HG02642 (cell line): ENCODE data around the gene ARSH.
A peak's percentile ranks its signal among the peaks of the same experiment; 100 is the strongest.
"Not testable (repeated sequence)": the region's sequence is repeated elsewhere in the genome, so short reads cannot be mapped to it uniquely, and the experiment has no call there.

ENCODE experiments used
- ATAC-seq: cut with Tn5 transposase; IDR thresholded peaks from one replicate; pipeline ENCODE4 v1.9.1; 2021; ENCODE audit warnings: mild to moderate bottlenecking; ENCODE audit not compliant: unreplicated experiment, poor library complexity

Gene ARSH

GRCh38 chrX:3006495-3006894 lies at the start of gene ARSH:
TSS of gene ARSH (plus strand) at chrX:3006546. CDS start at chrX:3006613, 67 bp downstream.
- no peak for ATAC-seq

DNA sequence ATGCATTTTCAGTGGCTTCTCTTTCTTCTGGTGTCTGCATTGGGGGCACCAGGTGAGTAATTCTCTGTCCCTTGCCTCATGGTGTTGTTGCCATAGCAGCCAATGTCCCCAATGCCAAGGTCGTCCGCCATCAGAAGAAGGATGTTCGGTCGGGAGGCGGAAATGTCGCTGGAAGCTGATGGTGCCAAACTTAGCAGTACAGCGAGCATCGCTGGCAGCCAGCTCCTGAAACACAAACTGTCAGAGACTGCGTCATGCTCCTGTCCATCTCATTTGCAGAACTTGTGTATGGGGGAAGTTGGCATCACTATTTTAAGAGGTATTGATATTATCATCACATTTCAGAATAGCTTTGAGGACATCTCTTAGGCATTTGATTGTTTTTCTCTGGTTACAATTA lies 48.1 kb upstream of the ARSH start:
- ATAC-seq = no peak

DNA sequence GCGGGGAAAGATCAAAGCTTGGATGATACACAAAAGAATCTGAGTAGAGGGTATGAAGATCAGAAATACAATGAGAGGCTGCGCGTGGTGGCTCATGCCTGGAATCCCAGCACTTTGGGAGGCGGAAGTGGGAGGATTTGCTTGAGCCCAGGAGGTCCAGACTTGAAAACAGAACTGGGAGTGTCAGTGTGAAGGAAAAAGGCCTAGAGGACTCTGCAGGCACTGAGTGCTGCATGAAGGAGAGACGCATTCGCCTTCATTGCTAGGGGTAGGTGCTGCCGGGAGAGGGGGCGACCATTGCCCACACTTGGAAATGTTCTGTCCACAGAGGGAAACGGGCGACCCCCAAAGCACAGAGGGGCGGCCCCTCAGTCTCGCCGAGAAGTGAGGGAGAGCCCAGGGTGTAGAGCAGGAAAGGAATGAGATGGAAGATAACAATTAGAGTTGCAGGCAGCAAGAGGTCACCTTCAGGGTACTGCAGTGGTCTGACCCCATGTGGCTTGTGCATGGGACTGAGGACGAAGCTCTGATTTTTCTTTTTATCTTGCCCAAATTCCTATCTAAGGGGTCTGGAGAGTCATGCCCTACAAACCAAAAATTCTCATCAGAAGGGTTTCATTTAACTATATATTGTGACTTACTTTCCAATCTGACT lies 45.4 kb upstream of the ARSH start:
- no peak for ATAC-seq

- no peak for ATAC-seq
Observed at GRCh38 chrX:2962381-2962780, 44.0 kb upstream of the ARSH start.

- ATAC-seq = not testable (repeated sequence)
Observed at GRCh38 chrX:2963449-2963848, 42.9 kb upstream of the ARSH start.

GRCh38 chrX:2963992-2964794 lies 42.2 kb upstream of the ARSH start:
- not testable (repeated sequence) for ATAC-seq

GRCh38 chrX:2965965-2966364 lies 40.4 kb upstream of the ARSH start:
- peak; percentile 64 for ATAC-seq

- ATAC-seq = no peak
Observed at GRCh38 chrX:2967012-2967411, 39.3 kb upstream of the ARSH start.

DNA sequence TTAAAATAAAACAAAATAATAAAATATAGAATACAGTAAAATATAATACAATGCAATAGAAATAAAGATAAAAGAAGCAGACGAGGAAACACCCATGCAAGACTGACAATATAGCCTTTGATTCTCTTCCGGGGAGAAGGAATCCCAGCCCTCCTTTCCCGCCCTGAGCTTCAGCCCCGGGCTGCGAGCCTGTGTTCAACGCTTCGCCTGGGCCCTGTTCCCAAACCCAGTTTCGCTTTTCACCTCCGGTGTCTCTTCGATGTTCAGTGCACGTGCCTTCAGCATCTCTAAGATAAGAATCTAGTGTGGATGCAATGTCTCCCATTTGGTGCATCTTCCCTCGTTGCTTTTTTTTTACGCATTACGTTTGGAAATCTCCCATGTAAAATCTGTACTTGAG lies 38.8 kb upstream of the ARSH start:
- no peak for ATAC-seq

DNA sequence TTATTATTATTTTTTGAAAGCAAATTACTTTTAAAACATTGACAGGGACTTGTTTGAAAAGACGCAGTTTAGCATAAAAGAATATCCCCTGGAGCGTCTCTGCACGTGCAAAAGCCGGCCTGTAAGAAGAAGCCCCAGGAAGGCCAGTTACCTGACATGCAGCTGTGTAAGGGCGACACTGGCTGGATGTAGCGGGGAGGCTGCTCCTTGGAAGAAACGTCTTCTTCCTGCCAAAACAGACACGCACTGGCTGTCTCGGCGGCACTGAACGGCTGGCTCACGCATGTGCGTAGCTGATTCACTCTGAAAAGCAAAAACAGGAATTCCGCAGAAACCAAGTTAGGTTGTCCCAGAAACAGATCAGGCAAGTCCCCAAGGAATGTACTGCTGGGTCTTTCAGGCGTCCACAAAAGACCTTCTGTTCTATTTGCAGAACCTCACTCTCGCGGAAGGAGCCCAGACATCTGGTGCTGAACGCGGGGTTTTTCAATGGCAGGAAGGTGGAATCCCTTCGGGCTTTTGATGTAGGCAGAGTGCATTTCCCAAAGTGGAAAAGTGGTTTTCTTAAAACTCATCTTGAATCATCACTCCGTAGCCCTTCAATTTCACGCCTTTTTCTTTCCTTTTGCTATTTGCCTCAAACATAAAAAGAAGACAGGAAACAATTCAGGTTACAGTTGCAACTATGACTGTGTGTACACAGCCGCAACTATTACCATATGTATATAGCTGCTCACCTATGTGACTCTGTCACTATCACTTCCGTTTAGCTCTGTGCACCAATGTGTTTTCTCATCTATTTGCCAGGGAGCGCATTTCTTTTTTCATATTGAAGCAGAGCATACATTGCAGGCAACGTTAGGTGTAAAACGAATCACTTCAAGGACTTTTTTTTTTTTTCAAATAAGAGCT lies 38.1 kb upstream of the ARSH start:
- no peak for ATAC-seq

GRCh38 chrX:2969021-2969420 lies 37.3 kb upstream of the ARSH start:
- ATAC-seq = no peak

GRCh38 chrX:2972391-2972790 lies 34.0 kb upstream of the ARSH start:
- no peak for ATAC-seq

DNA sequence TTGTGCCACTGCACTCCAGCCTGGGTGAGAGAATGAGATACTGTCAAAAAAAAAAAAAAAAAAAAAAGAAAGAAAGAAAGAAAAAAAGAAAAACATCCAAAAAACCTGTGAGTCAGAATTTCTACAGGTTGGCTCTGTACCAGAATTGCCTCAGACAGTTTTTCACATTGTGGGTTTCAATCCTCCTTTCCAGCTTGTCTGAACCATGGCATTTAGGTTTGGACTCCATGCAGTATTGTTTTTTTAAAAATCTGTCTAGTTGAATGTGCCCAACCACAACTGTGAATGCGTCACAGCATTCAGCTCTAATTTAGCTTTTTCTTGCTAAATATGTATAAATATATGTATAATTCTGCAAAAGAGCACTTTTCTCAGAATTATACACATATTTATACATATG lies 31.4 kb upstream of the ARSH start:
- ATAC-seq = no peak

- ATAC-seq = not testable (repeated sequence)
Observed at GRCh38 chrX:2978639-2979038, 27.7 kb upstream of the ARSH start.

- ATAC-seq = no peak
Observed at GRCh38 chrX:2984342-2984741, 22.0 kb upstream of the ARSH start.

DNA sequence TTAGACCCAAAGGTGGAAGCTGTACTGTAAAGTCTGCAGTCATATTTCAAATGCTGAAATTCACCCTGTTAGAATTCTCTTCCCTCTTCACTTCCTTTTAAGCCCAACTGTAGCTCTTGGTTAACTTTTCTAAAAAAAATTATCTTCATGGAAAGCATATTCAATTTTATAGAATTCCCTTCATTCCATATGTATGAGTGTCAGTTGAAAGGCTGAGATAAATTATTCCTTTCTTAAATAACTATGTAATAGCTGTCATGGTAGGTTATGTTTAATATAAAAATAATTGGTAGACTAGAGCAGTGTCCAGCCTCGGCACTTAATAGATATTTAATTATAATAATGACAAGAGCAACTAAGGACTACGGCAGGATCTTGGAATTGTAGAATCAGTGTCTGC lies 16.8 kb upstream of the ARSH start:
- no peak for ATAC-seq

DNA sequence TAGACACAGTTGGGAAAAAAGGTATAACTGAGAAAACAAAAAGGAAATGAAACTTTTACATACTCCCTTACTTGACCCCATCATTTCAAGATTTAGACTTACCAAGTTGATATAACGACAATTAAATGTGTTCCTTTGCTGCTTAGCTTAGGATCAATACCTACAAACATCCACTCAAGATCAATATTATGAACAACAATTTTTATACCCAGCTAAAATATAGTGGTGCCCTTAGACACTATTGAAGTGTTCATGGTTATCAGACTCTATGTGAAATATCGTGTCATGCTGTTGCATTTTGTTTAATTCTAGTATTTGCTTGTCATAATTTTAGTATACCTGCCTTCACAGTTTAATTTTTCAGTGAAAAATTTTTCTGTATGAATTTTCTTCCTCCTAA lies 4.2 kb downstream of the ARSH start:
- ATAC-seq = no peak

DNA sequence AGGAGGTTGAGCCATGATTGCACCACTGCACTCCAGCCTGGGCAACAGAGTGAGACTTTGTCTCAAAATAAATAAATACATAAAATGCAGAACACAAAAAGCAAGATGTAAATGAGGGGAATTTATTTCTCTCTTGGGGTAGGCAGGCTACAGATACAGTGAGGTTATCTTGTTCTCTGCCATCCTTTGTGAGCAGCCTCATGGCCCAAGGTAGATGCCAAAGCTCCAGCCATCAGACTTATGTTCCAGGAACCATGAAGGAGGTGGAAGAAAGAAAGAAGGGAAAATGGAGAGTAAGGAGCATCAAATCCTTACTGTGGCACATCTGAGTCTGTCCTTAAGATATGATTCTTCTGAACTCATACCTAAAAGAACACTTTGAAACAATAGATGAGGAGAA lies 11.1 kb downstream of the ARSH start:
- ATAC-seq = no peak

DNA sequence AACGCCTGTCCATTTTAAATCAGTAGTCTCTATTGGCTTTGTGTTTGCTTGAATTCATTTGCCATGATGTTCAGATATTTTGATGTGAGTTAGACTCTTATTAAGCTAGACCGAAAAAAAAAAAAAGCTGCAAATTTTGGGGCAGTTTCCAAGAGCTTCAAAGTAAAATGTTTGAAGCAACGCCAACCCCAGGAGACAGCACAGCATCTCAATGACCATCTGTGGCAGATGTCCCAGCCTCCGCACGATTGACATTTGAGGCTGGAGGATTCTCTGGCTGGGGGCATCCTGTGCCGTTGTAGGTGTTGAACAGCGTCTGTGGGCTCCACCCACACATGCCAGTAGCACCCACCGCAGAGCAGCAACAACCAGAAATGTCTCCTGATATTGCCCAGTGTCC lies 17.8 kb downstream of the ARSH start:
- no peak for ATAC-seq

- no peak for ATAC-seq
Observed at GRCh38 chrX:3026074-3026815, 19.9 kb downstream of the ARSH start.
